22Rv1 (cell line): ENCODE results near the gene AS3MT.
"Not testable (repeated sequence)": the region's sequence is repeated elsewhere in the genome, so short reads cannot be mapped to it uniquely, and the experiment has no call there.

Source experiments
- H3K27ac ChIP-seq: fragments of 450-650 bp; 2 replicates; pipeline ENCODE4 v1.5.1; 2017
- CTCF ChIP-seq: fragments of 450-650 bp; IDR thresholded peaks from 2 replicates; pipeline ENCODE4 v1.5.1; 2017; ENCODE audit warnings: mild to moderate bottlenecking
- ZFX ChIP-seq: fragments of 450-650 bp; IDR thresholded peaks from 2 replicates; pipeline ENCODE4 v1.6.1; 2017; ENCODE audit warnings: antibody characterized with exemption, borderline replicate concordance

AS3MT gene

GRCh38 chr10:102917962-102918816 lies 48.9 kb downstream of the AS3MT start, which contains the start of gene CNNM2:
Gene CNNM2, plus strand, starts transcription at chr10:102918294. Its CDS starts 187 bp downstream, at chr10:102918481.
- H3K27ac ChIP-seq: peak within 1 kb of the TSS; percentile 83
- no peak for TF ChIP-seq CTCF
- TF ChIP-seq ZFX: no peak

- H3K27ac ChIP-seq: peak overlapping the region; percentile 83
- TF ChIP-seq CTCF: 0 out of 2 replicates have a peak, but pooled peaks have one; percentile 20
- no peak for TF ChIP-seq ZFX
Observed at GRCh38 chr10:102918817-102919245, 49.6 kb downstream of the AS3MT start.

GRCh38 chr10:102919246-102919959 lies 50.1 kb downstream of the AS3MT start:
- H3K27ac ChIP-seq: no peak overlapping the region
- no peak for TF ChIP-seq ZFX
- TF ChIP-seq CTCF: no peak

- no peak for TF ChIP-seq CTCF
- no peak for TF ChIP-seq ZFX
- H3K27ac ChIP-seq: no peak overlapping the region
Observed at GRCh38 chr10:102919992-102920739, 50.9 kb downstream of the AS3MT start.

- H3K27ac ChIP-seq: no peak overlapping the region
- TF ChIP-seq ZFX (no peak), CTCF (no peak)
Observed at GRCh38 chr10:102923601-102924000, 54.3 kb downstream of the AS3MT start.

- TF ChIP-seq ZFX: no peak
- H3K27ac ChIP-seq: no peak overlapping the region
Observed at GRCh38 chr10:102926842-102927241, 57.6 kb downstream of the AS3MT start.

GRCh38 chr10:102927311-102928010 lies 58.2 kb downstream of the AS3MT start:
- no peak overlapping the region for H3K27ac ChIP-seq
- TF ChIP-seq CTCF (no peak), ZFX (no peak)

GRCh38 chr10:102928442-102928841 lies 59.2 kb downstream of the AS3MT start:
- not testable (repeated sequence) for H3K27ac ChIP-seq
